Tibial artery (tissue), 4 donors: ENCODE results near the gene TXK.

Source experiments
- DNase-seq, 2 donors: peaks; one replicate each; pipeline ENCODE4 v3.0.0-alpha.2; 2019
- H3K27ac ChIP-seq, 2 donors: fragments of 200-600 bp; sonication (generic) in 1 of 2; 1 replicate in 1 of 2; 2 replicates in 1 of 2; pipeline ENCODE4 v1.5.1; 2018 to 2019; ENCODE audit warnings: mild to moderate bottlenecking in 1 of 2
- H3K27me3 ChIP-seq, 2 donors: fragments of 200-600 bp; sonication (generic) in 1 of 2; one replicate each; pipeline versions ENCODE4 v1.5.1 to v1.6.0; 2016 to 2019
- H3K36me3 ChIP-seq, 3 donors: fragments of 200-600 bp; sonication (generic) in 2 of 3; one replicate each; pipeline ENCODE4 v1.5.1; 2016 to 2019; ENCODE audit warnings: mild to moderate bottlenecking in 2 of 3
- H3K4me1 ChIP-seq, 4 donors: fragments of 200-600 bp; sonication (generic) in 2 of 4; 1 replicate in 3 of 4; 2 replicates in 1 of 4; pipeline ENCODE4 v1.5.1; 2016 to 2019
- H3K4me3 ChIP-seq, 2 donors: fragments of 200-600 bp; sonication (generic) in 1 of 2; 1 replicate in 1 of 2; 2 replicates in 1 of 2; pipeline ENCODE4 v1.5.1; 2018 to 2019; ENCODE audit warnings: mild to moderate bottlenecking in 2 of 2
- H3K9me3 ChIP-seq, 3 donors: fragments of 200-600 bp; sonication (generic) in 1 of 3; one replicate each; pipeline ENCODE4 v1.5.1; 2016 to 2019
- CTCF ChIP-seq, 2 experiments: fragments of 200-600 bp in 1 of 2; fragments of 450-650 bp in 1 of 2; IDR thresholded peaks; one replicate each; pipeline ENCODE4 v1.5.1; 2017 to 2019; ENCODE audit warnings: antibody characterized with exemption in 2 of 2, mild to moderate bottlenecking in 1 of 2, moderate library complexity in 1 of 2
- intact Hi-C: fragments of 100-400 bp; cut with DNase I; formaldehyde crosslinking; loops from one replicate; pipeline ENCODE4 v1.15.0; 2023; ENCODE audit warnings: low total_unique reads

The TXK gene

DNA sequence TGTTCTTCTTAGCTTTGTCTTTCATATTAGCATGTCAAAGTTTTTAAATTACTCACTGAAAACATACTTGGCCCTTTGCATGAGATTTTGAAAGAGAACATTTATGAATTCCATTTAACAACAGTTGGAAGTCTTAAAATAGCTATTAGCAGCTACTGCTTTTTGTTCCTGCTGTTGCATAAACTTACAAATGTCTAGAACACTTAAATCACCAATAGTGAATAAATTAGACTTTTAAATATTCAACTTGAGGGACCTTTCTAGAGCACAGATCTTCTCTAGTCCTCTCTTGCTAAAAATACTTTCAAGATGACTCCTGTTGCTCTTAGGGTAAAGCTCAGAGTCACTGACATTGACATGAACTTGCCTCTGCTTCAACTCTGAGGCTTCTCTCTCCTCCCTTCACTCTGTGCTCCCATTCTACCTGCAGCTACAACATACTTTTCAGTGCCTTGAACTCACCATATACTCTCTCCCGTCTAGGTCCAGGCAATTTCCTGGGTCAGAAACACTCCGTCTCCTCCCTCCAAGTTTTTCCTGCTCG lies 15.8 kb upstream of the TXK start:
- TF ChIP-seq CTCF (IDR thresholded peaks at IDR 0.05), result no peak
- H3K4me1 ChIP-seq, result no peaks in the 10 kb centered on the region
- no peak overlapping the region for H3K27ac ChIP-seq
- peaks cover 0 to 12% (median 3%) of the 10 kb centered on the region in 3 donors for H3K9me3 ChIP-seq
- H3K4me3 ChIP-seq, result no peak overlapping the region
- no peak for DNase-seq
- intact Hi-C loops, result no loop called here
- H3K27me3 ChIP-seq, result no peaks in the 10 kb centered on the region
- peaks cover 13 to 23% (median 23%) of the 10 kb centered on the region in 3 donors for H3K36me3 ChIP-seq

DNA sequence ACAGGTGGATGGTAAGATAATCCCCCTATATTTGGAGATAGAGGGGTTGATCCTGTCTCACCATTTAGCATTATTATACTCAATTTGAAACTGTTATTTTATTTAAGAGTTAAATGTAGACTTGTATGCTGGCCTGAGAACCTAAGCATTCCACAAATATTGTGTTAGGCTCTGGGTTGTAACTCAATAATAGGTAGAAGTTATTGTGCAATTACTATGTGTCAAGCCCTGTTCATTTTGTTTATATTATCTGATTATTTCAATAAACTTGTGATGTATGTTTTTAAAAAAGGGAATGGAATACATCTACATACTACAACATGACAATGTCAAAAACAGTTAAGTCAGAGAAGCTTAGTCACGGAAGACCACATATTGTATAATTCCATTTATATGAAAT lies 13.6 kb upstream of the TXK start:
- no peak for TF ChIP-seq CTCF (IDR thresholded peaks at IDR 0.05)
- no peaks in the 10 kb centered on the region for H3K9me3 ChIP-seq
- no peaks in the 10 kb centered on the region for H3K4me1 ChIP-seq
- H3K27ac ChIP-seq, result no peak overlapping the region
- DNase-seq, result no peak
- no peaks in the 10 kb centered on the region for H3K27me3 ChIP-seq
- H3K36me3 ChIP-seq, result peaks cover 0 to 11% (median 9%) of the 10 kb centered on the region in 3 donors
- H3K4me3 ChIP-seq, result no peak overlapping the region
- intact Hi-C loops, result no loop called here

- Histone ChIP-seq H3K4me1 (peaks cover 0 to 9% (median 0%) of the 10 kb centered on the region in 4 donors), H3K27ac (no peak overlapping the region), H3K36me3 (peaks cover 0 to 9% (median 8%) of the 10 kb centered on the region in 3 donors), H3K27me3 (no peaks in the 10 kb centered on the region), H3K9me3 (no peaks in the 10 kb centered on the region), H3K4me3 (no peak overlapping the region)
- no peak for DNase-seq
- peak; percentile 55 to 58 for TF ChIP-seq CTCF (IDR thresholded peaks at IDR 0.05)
- intact Hi-C loops, result no loop called here
Observed at GRCh38 chr4:48141048-48141447, 7.0 kb upstream of the TXK start.

GRCh38 chr4:48139691-48140090 lies 5.6 kb upstream of the TXK start:
- peaks cover 0 to 13% (median 12%) of the 10 kb centered on the region in 3 donors for H3K36me3 ChIP-seq
- intact Hi-C loops, result no loop called here
- H3K27ac ChIP-seq, result no peak overlapping the region
- no peak for TF ChIP-seq CTCF (IDR thresholded peaks at IDR 0.05)
- H3K27me3 ChIP-seq, result no peaks in the 10 kb centered on the region
- no peak overlapping the region for H3K4me3 ChIP-seq
- H3K4me1 ChIP-seq, result peaks cover 0 to 9% (median 0%) of the 10 kb centered on the region in 4 donors
- no peak for DNase-seq
- no peaks in the 10 kb centered on the region for H3K9me3 ChIP-seq

DNA sequence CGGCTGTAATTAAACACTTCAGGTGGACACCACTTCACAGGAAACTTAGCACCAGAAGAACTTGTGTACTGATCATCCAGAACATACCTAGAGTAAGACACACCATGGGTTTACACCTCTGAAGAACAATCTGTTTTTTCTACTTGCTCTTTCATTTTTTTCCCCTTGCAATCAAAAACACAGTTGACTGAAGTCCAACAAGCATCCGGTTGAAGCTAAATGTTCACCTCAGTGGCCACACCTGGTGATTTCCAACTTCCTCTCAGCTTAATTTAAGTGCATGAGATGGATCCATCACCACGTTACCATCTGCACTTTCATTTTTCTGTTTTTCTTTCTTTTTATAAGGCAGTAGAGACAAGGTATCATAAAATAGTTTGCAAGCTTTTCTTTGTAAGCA lies 4.9 kb upstream of the TXK start:
- Histone ChIP-seq H3K4me1 (peaks cover 0 to 9% (median 0%) of the 10 kb centered on the region in 4 donors), H3K4me3 (no peak overlapping the region), H3K27ac (no peak overlapping the region), H3K36me3 (peaks cover 0 to 13% (median 9%) of the 10 kb centered on the region in 3 donors), H3K27me3 (no peaks in the 10 kb centered on the region), H3K9me3 (no peaks in the 10 kb centered on the region)
- intact Hi-C loops, result no loop called here
- no peak for DNase-seq
- no peak for TF ChIP-seq CTCF (IDR thresholded peaks at IDR 0.05)

- Histone ChIP-seq H3K27me3 (no peaks in the 10 kb centered on the region), H3K9me3 (no peaks in the 10 kb centered on the region), H3K4me3 (no peak overlapping the region), H3K27ac (no peak overlapping the region), H3K36me3 (peaks cover 0 to 13% (median 9%) of the 10 kb centered on the region in 3 donors), H3K4me1 (peaks cover 0 to 9% (median 0%) of the 10 kb centered on the region in 4 donors)
- intact Hi-C loops, result no loop called here
- DNase-seq, result no peak
- TF ChIP-seq CTCF (IDR thresholded peaks at IDR 0.05), result no peak
Observed at GRCh38 chr4:48138511-48138910, 4.5 kb upstream of the TXK start.
